GM18951 (cell line): ENCODE data around the gene PLEKHG3.

Source experiments
- POLR2A ChIP-seq: IDR thresholded peaks from 4 replicates; pipeline ENCODE4 v1.6.1; 2011; ENCODE audit warnings: mild to moderate bottlenecking; ENCODE audit not compliant: insufficient read length, insufficient read depth; ENCODE audit errors: extremely low read depth
- in situ Hi-C: fragments of 300-500 bp; cut with MboI; formaldehyde crosslinking; loops from one replicate; pipeline ENCODE4 v1.12.0; 2022; ENCODE audit warnings: low sequenced_read_pairs, mixed read lengths, inconsistent platforms; ENCODE audit not compliant: unreplicated experiment

Gene PLEKHG3

GRCh38 chr14:64722842-64723447, 18.7 kb downstream of the PLEKHG3 start:
- in situ Hi-C loops = no loop called here
- TF ChIP-seq POLR2A = no peak

- in situ Hi-C loops = no loop called here
- no peak for TF ChIP-seq POLR2A
These were observed 19.7 kb downstream of the PLEKHG3 start for GRCh38 chr14:64723691-64724577.

GRCh38 chr14:64724578-64724930, 20.3 kb downstream of the PLEKHG3 start:
- in situ Hi-C loops = no loop called here

GRCh38 chr14:64725261-64725815, 21.1 kb downstream of the PLEKHG3 start:
- no peak for TF ChIP-seq POLR2A
- in situ Hi-C loops = no loop called here

More at GRCh38 chr14:64724578-64724930, 20.3 kb downstream of the PLEKHG3 start:
- no peak for TF ChIP-seq POLR2A

- TF ChIP-seq POLR2A = no peak
- in situ Hi-C loops = no loop called here
These were observed 21.8 kb downstream of the PLEKHG3 start for GRCh38 chr14:64725879-64726584.

GRCh38 chr14:64726585-64726890, 22.3 kb downstream of the PLEKHG3 start:
- in situ Hi-C loops = no loop called here
- no peak for TF ChIP-seq POLR2A

- in situ Hi-C loops = no loop called here
- TF ChIP-seq POLR2A = no peak
These were observed 23.4 kb downstream of the PLEKHG3 start for GRCh38 chr14:64727551-64728071.

- in situ Hi-C loops = no loop called here
- no peak for TF ChIP-seq POLR2A
These were observed 23.9 kb downstream of the PLEKHG3 start for GRCh38 chr14:64728106-64728505.

- TF ChIP-seq POLR2A = no peak
- in situ Hi-C loops = no loop called here
These were observed 24.6 kb downstream of the PLEKHG3 start for GRCh38 chr14:64728856-64729255.

GRCh38 chr14:64729386-64730060, 25.3 kb downstream of the PLEKHG3 start:
- in situ Hi-C loops = no loop called here

GRCh38 chr14:64730061-64730440, 25.8 kb downstream of the PLEKHG3 start:
- TF ChIP-seq POLR2A = no peak
- in situ Hi-C loops = no loop called here

More at GRCh38 chr14:64729386-64730060, 25.3 kb downstream of the PLEKHG3 start:
- no peak for TF ChIP-seq POLR2A

- in situ Hi-C loops = no loop called here
- no peak for TF ChIP-seq POLR2A
These were observed 26.5 kb downstream of the PLEKHG3 start for GRCh38 chr14:64730681-64731080.
